ENCODE data around the gene APCDD1L.

The APCDD1L gene

GRCh38 chr20:58483470-58483869 lies 31.7 kb downstream of the APCDD1L start:
- DNase-seq: no peak

GRCh38 chr20:58483051-58483450 lies 32.1 kb downstream of the APCDD1L start:
- DNase-seq: no peak

GRCh38 chr20:58482416-58482815 lies 32.8 kb downstream of the APCDD1L start:
- DNase-seq: no peak

- DNase-seq: peak; percentile 19
Observed at GRCh38 chr20:58481481-58482021, 33.6 kb downstream of the APCDD1L start.

- DNase-seq: no peak
Observed at GRCh38 chr20:58480551-58481336, 34.5 kb downstream of the APCDD1L start.

- no peak for DNase-seq
Observed at GRCh38 chr20:58479726-58480440, 35.3 kb downstream of the APCDD1L start.

GRCh38 chr20:58478141-58478805 lies 36.9 kb downstream of the APCDD1L start:
- DNase-seq: no peak

- no peak for DNase-seq
Observed at GRCh38 chr20:58475466-58475865, 39.7 kb downstream of the APCDD1L start.

GRCh38 chr20:58473453-58474425 lies 41.5 kb downstream of the APCDD1L start:
- no peak for DNase-seq

GRCh38 chr20:58472273-58473018 lies 42.8 kb downstream of the APCDD1L start:
- DNase-seq: no peak

GRCh38 chr20:58471193-58472164 lies 43.7 kb downstream of the APCDD1L start:
- no peak for DNase-seq

GRCh38 chr20:58470336-58471192 lies 44.6 kb downstream of the APCDD1L start:
- DNase-seq: no peak

GRCh38 chr20:58469616-58470015 lies 45.6 kb downstream of the APCDD1L start:
- no peak for DNase-seq

- no peak for DNase-seq
Observed at GRCh38 chr20:58467572-58468527, 47.3 kb downstream of the APCDD1L start.

- DNase-seq: no peak
Observed at GRCh38 chr20:58466729-58467571, 48.2 kb downstream of the APCDD1L start.

GRCh38 chr20:58466095-58466708 lies 49.0 kb downstream of the APCDD1L start:
- no peak for DNase-seq
